ENCODE data around the gene NRXN3. TPM values are rescaled to one million over a fixed set of nuclear protein-coding genes. Genes with fewer than 3 reads are reported as not detected.

NRXN3 gene
- total RNA-seq, 1 experiment from 2014 or later: 0.59 TPM

GRCh38 chr14:78173346-78174035, 3.3 kb downstream of the NRXN3 start:
- DNase-seq (ENCODE audit: low spot score): no peak

- no peak for DNase-seq (ENCODE audit: low spot score)
Measured at GRCh38 chr14:78175412-78175811, 5.2 kb downstream of the NRXN3 start.

DNA sequence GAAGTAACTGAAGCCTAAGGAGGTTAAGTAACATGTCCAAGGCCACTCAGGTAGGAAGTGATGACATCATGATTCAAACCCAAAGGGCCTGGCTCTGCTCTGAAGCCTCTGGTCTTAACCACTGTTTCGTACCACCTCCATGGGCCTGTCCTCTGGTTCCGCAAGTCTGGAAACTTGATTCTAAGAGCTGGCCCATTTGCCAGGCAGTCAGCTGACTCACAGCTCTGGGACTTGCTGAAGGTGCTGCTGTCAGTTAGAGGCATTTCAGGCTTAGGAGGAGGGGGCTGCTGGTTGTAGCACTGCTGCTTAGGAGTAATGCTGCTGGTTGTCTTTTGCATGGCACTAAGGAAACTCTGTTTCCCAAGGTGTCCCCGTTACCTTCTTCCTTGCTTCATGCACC, 7.9 kb downstream of the NRXN3 start:
- no peak for DNase-seq (ENCODE audit: low spot score)

DNA sequence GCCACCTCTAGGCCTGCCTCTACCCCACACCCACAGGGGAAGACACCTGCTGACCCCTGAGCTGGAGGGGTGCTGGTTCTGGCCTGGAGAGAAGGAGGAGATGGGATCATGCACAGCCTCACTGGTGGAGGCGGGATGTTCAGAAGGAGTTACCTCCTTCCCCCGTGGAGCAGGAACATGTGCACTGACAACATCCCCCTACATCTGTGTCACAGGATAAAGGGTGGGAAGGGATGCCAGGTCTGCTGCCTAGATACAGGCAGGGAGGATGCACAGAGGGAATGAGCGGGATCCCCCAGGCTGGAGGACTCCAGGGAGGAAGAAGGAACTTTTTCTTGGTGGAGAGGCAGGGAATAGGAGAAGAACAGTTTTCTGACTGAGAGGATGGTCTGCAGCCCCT, 8.8 kb downstream of the NRXN3 start:
- no peak for DNase-seq (ENCODE audit: low spot score)

DNA sequence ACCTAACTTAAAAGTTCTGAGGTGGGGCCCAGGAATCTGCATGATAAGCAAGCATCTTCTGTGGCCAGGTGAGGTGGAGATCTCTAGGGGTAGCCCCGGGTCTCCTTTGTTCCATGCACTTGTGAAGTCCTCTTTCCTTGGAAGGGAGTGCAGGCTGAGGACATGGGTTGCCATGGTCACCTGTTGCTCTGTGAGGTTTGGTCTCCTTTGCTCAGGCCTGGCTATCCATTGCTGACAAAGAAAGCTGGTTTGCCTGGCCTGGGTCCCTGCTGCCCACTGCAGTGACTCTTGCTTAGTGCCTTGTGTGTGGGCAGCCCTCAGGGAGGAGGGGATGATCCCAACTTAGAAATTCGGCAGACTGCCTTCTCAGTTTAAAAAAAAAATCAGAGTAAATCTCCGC, 11.1 kb downstream of the NRXN3 start:
- no peak for DNase-seq (ENCODE audit: low spot score)

DNA sequence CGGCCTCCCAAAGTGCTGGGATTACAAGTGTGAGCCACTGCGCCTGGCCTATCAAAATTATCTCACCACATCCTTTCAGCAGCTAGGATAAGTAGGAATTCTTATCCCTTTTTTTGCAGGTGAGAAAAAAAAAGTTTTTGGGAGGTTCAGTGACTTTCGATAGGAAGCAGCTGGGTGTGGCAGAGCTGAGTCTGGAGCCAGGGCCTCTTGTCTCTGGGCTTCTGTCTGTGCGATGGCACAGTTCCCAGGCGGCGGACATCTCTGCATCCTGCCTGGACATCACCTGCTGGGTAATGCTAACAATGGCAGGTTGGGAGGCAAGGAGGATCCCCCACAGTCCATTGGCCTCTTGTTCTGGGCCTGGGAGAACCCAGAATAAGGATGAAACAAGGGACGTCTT, 12.5 kb downstream of the NRXN3 start:
- DNase-seq (ENCODE audit: low spot score): no peak

DNA sequence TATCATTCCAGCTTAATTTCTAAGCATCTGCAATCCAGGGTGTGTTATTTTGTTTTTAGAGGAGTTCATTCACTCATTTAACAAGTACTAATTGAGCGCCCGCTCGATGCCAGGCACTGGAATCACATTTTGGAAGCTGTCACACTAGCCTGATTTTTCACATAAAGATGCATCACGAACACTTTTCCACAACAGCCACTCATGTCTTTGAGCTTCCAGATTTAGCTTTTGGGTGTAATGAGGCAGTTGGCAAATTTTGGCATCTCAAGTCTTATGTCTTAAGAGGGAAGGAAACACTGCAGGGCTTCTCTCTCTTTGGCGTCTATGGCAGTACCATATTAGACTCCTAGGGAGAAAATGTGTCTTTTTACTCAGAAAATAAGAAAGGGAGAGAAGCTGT, 14.0 kb downstream of the NRXN3 start:
- no peak for DNase-seq (ENCODE audit: low spot score)

GRCh38 chr14:78186277-78186676, 16.1 kb downstream of the NRXN3 start:
- DNase-seq (ENCODE audit: low spot score): no peak

DNA sequence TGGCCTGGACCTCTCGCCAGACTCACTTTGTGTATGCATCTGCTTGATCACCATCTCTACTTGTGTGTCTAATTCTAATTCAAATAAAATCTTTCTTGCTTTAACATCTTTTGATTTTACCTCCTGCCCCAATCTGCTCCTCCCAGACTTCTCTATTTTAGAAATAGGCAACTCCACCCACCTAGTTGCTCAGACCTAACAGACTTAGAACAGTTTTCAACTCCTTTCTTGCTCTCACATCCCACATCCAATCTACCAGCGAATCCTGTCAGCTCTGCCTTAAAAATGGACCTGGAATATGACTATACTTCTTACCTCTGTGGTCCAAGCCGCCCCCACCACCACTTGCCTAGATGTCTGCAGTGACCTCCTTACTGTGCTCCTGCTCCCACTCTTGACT, 18.7 kb downstream of the NRXN3 start:
- DNase-seq (ENCODE audit: low spot score): no peak

- no peak for DNase-seq (ENCODE audit: low spot score)
Measured at GRCh38 chr14:78195431-78195830, 25.3 kb downstream of the NRXN3 start.

DNA sequence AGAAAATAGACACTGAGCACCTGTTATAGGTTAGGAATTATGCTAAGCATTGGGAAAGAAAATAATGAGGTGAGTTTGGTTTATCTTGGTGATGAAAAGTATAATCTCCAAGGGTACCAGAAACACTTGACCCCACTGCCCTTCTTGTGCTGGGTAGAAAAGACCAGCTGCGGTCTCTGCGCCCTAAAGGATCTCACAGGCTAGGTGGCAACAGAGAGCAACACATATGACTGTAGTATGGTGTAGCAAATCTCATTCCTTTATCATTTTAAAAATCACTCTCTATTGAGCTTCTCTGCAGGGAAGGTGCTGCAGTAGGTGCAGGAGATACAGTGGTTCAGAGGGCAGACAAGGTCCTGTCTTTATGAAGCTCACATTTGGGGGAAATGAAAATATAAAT, 26.1 kb downstream of the NRXN3 start:
- no peak for DNase-seq (ENCODE audit: low spot score)

DNA sequence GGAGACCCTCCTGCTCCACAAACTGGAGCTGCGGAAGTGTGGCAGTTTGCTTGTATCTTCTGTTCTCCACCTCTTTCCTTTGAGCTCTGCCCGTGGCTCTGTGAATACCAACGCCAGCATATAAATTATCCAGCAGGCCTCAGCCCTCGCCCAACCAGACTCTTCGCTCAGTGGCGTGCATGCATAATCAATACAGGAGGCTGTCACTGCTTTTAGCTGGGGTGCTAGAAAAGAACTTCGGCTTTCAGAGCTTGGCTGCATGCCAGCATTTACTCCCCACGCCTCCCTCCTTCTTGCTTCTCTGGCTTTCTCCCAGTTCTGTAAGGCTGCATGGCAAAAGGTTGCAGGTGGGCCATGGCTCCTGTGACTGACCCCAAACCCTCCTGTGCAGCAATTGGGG, 26.9 kb downstream of the NRXN3 start:
- DNase-seq (ENCODE audit: low spot score): no peak

GRCh38 chr14:78202163-78202562, 32.0 kb downstream of the NRXN3 start:
- DNase-seq (ENCODE audit: low spot score): no peak

GRCh38 chr14:78202976-78203375, 32.8 kb downstream of the NRXN3 start:
- DNase-seq (ENCODE audit: low spot score): no peak

- DNase-seq (ENCODE audit: low spot score): no peak
Measured at GRCh38 chr14:78207414-78207813, 37.2 kb downstream of the NRXN3 start.

- DNase-seq (ENCODE audit: low spot score): no peak
Measured at GRCh38 chr14:78220273-78220672, 50.1 kb downstream of the NRXN3 start.

GRCh38 chr14:78222746-78223145, 52.6 kb downstream of the NRXN3 start:
- DNase-seq (ENCODE audit: low spot score): no peak

DNA sequence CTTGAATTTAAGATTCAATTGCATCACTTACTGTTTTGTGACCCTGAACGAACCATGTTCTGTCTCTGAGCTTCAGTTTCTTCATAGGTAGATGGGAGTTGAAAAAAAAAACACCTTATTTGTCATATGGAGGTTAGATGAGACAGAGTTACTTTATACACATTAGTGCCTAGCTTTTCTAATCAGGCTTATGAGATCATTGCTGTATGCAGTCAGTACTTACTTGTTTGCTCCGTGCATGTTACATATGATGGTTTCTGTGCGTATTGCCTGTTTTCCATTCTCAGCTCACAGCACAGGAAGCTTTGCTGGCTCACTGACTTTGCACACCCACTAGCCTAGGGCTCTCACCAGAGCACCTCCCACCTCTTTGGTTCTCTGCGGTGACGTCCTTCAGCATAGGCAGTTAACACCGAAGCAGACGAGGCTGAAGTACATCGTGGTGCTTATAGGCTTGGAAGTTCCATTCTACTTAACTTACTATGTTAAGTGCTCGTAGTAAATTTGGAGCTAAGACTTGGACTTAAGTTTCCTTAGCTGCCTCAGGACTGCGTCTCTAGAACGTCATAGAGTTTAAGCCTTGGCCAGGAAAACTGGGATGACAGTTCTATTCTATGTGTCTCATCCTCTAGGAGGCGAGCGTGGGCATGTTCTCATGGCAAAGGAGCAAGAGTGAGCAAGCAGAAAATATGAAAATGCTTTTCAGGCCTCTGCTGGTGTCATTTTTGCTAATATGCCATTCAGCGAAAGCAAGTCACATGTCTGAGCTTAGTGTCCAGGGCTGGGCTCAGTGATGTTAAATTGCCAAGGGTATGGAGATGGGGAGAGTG, 57.3 kb downstream of the NRXN3 start:
- DNase-seq (ENCODE audit: low spot score): no peak

GRCh38 chr14:78228702-78229327, 58.6 kb downstream of the NRXN3 start:
- no peak for DNase-seq (ENCODE audit: low spot score)

DNA sequence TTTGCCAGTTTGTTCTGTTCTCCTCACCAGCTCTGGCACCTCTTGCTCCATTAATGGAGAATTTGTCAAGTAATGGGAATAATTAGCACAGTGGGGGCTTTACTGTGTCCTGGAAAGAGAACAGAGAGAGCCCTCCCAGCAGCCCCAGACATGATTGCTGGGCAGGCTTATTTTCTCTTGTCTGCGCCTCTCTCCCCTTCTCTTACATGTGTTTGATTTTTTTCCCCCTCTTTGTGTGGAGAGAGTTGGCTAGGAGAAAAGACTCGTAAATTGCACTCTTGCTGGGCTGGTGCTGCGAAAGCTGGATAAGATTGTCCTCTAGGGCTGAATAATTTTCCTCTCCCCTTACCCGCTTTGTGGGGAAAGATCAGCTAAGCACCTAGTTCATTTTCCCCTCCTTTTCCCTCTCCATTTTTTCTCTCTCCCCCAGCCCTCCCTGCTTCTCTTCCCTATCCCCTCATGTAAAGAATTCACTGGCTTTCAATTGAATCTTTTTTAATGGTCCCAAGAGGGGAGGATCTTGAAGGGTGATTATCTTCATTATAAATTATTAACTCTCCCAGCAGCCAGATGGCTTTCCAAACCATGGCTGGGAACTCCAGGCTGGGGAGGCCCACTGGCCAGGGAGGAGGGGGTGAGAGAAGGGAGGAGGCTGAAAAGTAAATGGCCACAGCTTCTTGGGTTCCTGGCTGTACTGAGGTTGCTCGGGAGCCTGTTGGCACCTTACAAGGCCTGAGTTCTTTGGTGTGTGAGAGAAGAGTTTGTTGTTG, 62.2 kb downstream of the NRXN3 start:
- no peak for DNase-seq (ENCODE audit: low spot score)

DNA sequence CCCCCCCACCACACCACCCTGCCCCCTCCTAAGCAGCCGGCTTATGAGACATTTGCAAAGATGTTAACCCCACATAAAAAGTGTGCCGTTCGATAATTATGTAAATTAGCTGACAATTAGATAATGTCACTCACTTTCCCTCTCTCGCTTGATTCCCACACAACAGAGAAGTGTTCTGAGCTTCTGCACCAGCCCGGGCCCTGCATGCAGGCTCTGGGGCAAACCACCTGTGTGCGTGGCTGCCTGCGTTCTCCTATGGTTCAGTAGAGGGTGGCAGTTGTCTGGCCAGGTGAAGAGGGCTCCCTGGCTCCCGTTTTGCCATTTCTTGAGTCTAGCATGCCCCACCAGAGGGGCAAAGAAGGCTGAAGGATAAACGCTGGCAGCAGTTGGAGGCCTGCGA, 68.0 kb downstream of the NRXN3 start:
- DNase-seq (ENCODE audit: low spot score): no peak

GRCh38 chr14:78240567-78240966, 70.4 kb downstream of the NRXN3 start:
- no peak for DNase-seq (ENCODE audit: low spot score)

Data from A172 (cell line).